GM21390 (cell line): ENCODE data around the gene THBS4.

Experiments
- ATAC-seq: cut with Tn5 transposase; IDR thresholded peaks from one replicate; pipeline ENCODE4 v1.9.1; 2021; ENCODE audit not compliant: unreplicated experiment

Gene THBS4

DNA sequence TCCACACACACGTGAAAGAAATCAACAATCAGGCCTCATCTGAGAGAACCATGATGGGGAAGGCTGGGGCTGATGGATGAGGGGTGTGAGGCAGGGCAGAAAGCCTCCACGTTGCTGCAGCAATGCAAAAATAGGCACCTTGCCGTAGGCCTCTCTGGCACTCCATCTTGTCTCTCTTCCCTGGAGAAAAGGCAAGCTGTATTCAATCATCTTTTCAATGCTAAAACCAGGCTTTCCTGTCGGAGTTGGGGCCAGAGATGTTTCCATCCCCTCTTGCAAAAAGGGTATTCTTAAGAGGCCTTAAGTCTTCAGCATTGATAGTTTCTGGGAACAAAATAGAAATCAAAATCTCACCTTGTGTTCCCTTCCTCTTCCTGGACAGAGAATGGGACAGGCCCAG is 80.9 kb downstream of the THBS4 start:
- no peak for ATAC-seq

- no peak for ATAC-seq
Observed at GRCh38 chr5:80116465-80116864, 81.3 kb downstream of the THBS4 start.

DNA sequence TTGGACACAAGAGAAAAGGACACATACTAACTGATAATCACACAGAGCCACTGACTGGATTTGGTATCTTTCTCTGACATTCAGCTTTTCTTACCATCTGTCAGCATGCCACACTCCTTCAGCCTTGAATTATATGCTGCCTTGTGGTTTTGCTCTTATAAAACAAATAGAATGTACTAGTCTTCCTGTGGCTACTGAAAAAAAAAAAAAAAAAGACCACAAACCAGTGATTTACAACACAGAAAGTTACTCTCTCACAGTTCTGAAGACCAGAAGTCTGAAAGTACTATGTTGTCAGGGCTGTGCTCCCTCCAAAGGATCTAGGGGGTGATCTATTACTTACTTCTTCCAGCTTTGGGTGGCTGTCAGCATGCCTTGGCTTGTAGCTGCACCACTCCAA is 82.3 kb downstream of the THBS4 start:
- no peak for ATAC-seq

- no peak for ATAC-seq
Observed at GRCh38 chr5:80119372-80119771, 84.2 kb downstream of the THBS4 start.

GRCh38 chr5:80122579-80122978 is 87.4 kb downstream of the THBS4 start:
- no peak for ATAC-seq

- no peak for ATAC-seq
Observed at GRCh38 chr5:80124121-80124918, 89.2 kb downstream of the THBS4 start.

DNA sequence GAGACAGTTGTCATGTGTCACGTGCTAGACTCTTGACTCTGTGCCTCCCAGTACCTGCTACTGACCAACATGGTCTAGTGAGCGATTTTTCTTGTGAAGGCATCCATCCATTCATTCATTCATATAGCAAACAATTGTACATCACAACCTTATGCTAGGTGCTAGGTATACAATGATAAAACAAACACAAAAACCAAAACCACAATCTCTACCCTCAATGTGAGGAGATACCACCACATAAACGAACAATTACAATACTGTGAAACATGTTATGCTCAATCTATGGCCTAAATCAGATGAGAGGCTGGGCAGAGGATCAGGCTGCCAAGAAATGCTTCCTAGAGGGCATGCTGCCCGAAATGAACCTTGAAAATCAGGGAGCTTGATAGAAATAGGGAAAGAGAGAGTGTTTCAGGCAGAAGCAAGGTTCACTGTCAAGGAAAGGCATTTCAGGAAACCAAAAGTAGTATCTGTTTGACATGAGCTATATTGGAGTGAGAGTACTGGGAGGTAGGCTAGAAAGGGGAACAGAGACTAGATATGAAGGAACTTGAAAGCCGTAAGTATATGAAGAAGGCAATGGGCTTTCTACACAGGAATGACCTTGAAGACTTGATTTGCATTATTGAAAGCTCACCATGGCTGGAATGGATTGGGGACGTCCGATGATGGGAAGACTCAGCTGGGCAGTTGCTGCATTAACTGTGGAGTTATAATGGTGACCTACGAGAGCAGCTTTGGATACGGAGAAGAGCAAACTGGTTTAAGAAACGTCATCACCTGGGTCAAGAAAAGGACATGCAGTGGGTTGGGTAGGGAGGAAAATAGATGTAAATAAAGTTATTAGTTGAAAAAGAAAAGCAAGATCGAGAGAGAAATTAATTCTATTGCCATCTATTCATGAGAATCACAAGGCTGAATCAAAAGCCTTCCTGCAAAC is 90.1 kb downstream of the THBS4 start:
- ATAC-seq = peak; percentile 85

- peak; percentile 57 for ATAC-seq
Observed at GRCh38 chr5:80125962-80126480, 90.9 kb downstream of the THBS4 start.

GRCh38 chr5:80127116-80127552 is 92.0 kb downstream of the THBS4 start:
- ATAC-seq = no peak

GRCh38 chr5:80128141-80128540 is 93.0 kb downstream of the THBS4 start:
- no peak for ATAC-seq

GRCh38 chr5:80129146-80129545 is 94.0 kb downstream of the THBS4 start:
- ATAC-seq = no peak
